Karpas-422 (cell line): ENCODE data around the gene MRE11. TPM values are rescaled to one million over a fixed set of nuclear protein-coding genes. Genes with fewer than 3 reads are reported as not detected.

Source experiments
- DNase-seq: peaks from one replicate; pipeline ENCODE4 v3.0.0-alpha.2; 2015
- H2AFZ ChIP-seq: fragments of 200-600 bp; sonication (generic); 2 replicates; pipeline ENCODE4 v1.6.1; 2014; ENCODE audit warnings: antibody characterized with exemption, low read length, mixed read lengths
- H3K27ac ChIP-seq: fragments of 200-600 bp; sonication (generic); 2 replicates; pipeline ENCODE4 v1.5.1; 2014; ENCODE audit warnings: mild to moderate bottlenecking, low read length, moderate library complexity
- H3K27me3 ChIP-seq: fragments of 200-600 bp; sonication (generic); 2 replicates; pipeline ENCODE4 v1.6.1; 2014; ENCODE audit warnings: low read length, mixed read lengths
- H3K36me3 ChIP-seq: fragments of 200-600 bp; sonication (generic); 2 replicates; pipeline ENCODE4 v1.6.1; 2014; ENCODE audit warnings: low read length, mixed read lengths; ENCODE audit not compliant: insufficient read depth
- H3K4me1 ChIP-seq: fragments of 200-600 bp; sonication (generic); 2 replicates; pipeline ENCODE4 v1.6.1; 2014; ENCODE audit warnings: mild to moderate bottlenecking, low read length, mixed read lengths
- H3K4me2 ChIP-seq: fragments of 200-600 bp; sonication (generic); 2 replicates; pipeline ENCODE4 v1.6.1; 2014; ENCODE audit warnings: low read length, low read depth, mild to moderate bottlenecking; ENCODE audit not compliant: poor library complexity, severe bottlenecking
- H3K4me3 ChIP-seq: fragments of 200-600 bp; sonication (generic); 2 replicates; pipeline ENCODE4 v1.5.1; 2014; ENCODE audit warnings: mild to moderate bottlenecking, antibody characterized with exemption, low read length, mixed read lengths
- H3K79me2 ChIP-seq: fragments of 200-600 bp; sonication (generic); 2 replicates; pipeline ENCODE4 v1.6.1; 2014; ENCODE audit warnings: mild to moderate bottlenecking, low read length, mixed read lengths
- H3K9ac ChIP-seq: fragments of 200-600 bp; sonication (generic); 2 replicates; pipeline ENCODE4 v1.6.0; 2014; ENCODE audit warnings: low read length
- H3K9me2 ChIP-seq: fragments of 200-600 bp; sonication (generic), shearing (Covaris generic); replicated peaks from 2 replicates; pipeline ENCODE4 v1.6.0; 2014; ENCODE audit warnings: mild to moderate bottlenecking, low read length, moderate library complexity; ENCODE audit not compliant: insufficient read depth
- H3K9me3 ChIP-seq: fragments of 300-700, 200-600 bp; sonication (generic); 2 replicates; pipeline ENCODE4 v1.6.1; 2014; ENCODE audit warnings: low read length, mixed read lengths
- H4K20me1 ChIP-seq: fragments of 200-600 bp; sonication (generic); 2 replicates; pipeline ENCODE4 v1.6.1; 2014; ENCODE audit warnings: mild to moderate bottlenecking, antibody characterized with exemption, low read length, low read depth; ENCODE audit not compliant: insufficient read depth
- total RNA-seq: library from RNA; depleted of rRNA; stranded (reverse); fragments of >200 nt; shearing (Covaris generic); gene quantifications from 2 replicates; pipeline ENCODE4 v1.2.3, GENCODE V29; 2014; ENCODE audit warnings: low replicate concordance

MRE11 gene
- total RNA-seq, 1 experiment from 2014 or later = 115 TPM

DNA sequence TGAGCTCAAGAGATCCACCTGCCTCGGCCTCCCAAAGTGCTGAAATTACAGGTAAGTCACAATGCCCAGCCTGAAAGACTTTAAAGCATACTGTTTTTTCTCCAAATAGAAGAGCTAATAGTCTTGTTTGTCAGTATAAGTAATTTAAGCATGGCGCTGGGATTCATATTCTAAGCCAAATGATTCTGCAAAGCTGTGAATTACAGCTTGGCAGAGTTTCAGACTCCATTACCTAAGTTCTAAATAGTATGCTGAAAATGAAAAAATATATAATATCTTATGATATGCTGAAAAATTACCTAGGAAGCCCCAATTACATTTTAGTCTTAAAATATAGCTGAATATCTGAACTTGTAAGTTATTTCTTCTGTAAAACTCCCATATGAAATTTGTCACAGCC lies 39.3 kb downstream of the MRE11 start:
- Histone ChIP-seq H3K79me2 (peaks cover 19% of the 10 kb centered on the region), H3K9me2 (no peaks in the 10 kb centered on the region), H3K36me3 (peaks cover 87% of the 10 kb centered on the region), H3K27me3 (no peaks in the 10 kb centered on the region), H2AFZ (no peak overlapping the region), H3K27ac (no peak overlapping the region), H3K9ac (no peak overlapping the region), H3K4me2 (no peak overlapping the region), H4K20me1 (no peaks in the 10 kb centered on the region), H3K4me1 (peaks cover 10% of the 10 kb centered on the region), H3K9me3 (0 out of 2 replicates have a peak, but pooled peaks cover 3% of the 10 kb centered on the region), H3K4me3 (no peak overlapping the region)
- no peak for DNase-seq

DNA sequence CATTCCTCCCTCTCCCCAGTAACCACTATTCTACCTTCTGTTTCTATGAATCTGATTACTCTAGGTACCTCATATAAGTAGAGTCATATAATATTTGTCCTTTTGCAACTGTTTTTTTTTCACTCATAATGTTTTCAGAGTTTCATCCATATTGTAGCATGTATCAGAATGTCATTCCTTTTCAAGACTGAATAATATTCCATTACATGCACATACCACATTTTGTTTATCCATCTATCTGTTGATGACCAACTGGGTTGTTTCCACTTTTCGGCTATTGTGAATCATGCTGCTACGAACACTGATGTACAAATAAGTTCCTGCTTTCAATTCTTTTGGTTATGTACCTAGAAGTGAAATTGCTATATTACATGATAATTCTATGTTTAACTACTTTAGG lies 40.7 kb downstream of the MRE11 start:
- no peak overlapping the region for H3K4me2 ChIP-seq
- peaks cover 16% of the 10 kb centered on the region; the same call in 1 of the 2 replicates for H3K79me2 ChIP-seq
- no peak for DNase-seq
- H3K9ac ChIP-seq = no peak overlapping the region
- no peak overlapping the region for H3K4me3 ChIP-seq
- H4K20me1 ChIP-seq = no peaks in the 10 kb centered on the region
- H3K36me3 ChIP-seq = peaks cover 82% of the 10 kb centered on the region
- H2AFZ ChIP-seq = no peak overlapping the region
- no peak overlapping the region for H3K27ac ChIP-seq
- no peaks in the 10 kb centered on the region for H3K27me3 ChIP-seq
- peaks cover 7% of the 10 kb centered on the region for H3K4me1 ChIP-seq
- H3K9me2 ChIP-seq = no peaks in the 10 kb centered on the region
- H3K9me3 ChIP-seq = 0 out of 2 replicates have a peak, but pooled peaks cover 3% of the 10 kb centered on the region

DNA sequence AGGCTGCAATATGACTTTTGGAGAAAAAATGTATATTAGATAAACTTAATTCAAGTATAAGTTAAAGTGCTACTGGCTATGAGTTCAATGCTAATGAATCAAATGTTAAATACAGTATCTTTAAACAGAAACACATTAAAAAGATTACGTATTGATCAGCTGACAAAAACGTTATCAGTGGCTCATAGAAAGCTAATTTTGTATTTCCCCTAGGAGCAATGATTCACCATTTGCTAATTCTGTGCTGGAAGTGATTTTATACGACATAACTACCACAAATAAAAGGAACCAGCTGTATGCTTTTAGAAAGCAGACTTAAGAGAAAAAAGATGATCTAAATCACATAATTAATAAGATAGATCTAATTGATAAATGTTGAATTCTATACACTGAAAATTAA lies 43.6 kb downstream of the MRE11 start:
- no peak for DNase-seq
- H3K4me1 ChIP-seq = peaks cover 7% of the 10 kb centered on the region
- no peak overlapping the region for H3K9ac ChIP-seq
- peaks cover 13% of the 10 kb centered on the region; the same call in 1 of the 2 replicates for H3K79me2 ChIP-seq
- no peaks in the 10 kb centered on the region for H4K20me1 ChIP-seq
- H3K4me2 ChIP-seq = no peak overlapping the region
- no peak overlapping the region for H2AFZ ChIP-seq
- no peaks in the 10 kb centered on the region for H3K27me3 ChIP-seq
- no peak overlapping the region for H3K4me3 ChIP-seq
- H3K9me2 ChIP-seq = no peaks in the 10 kb centered on the region
- H3K27ac ChIP-seq = no peak overlapping the region
- 0 out of 2 replicates have a peak, but pooled peaks cover 3% of the 10 kb centered on the region for H3K9me3 ChIP-seq
- peaks cover 71% of the 10 kb centered on the region for H3K36me3 ChIP-seq

DNA sequence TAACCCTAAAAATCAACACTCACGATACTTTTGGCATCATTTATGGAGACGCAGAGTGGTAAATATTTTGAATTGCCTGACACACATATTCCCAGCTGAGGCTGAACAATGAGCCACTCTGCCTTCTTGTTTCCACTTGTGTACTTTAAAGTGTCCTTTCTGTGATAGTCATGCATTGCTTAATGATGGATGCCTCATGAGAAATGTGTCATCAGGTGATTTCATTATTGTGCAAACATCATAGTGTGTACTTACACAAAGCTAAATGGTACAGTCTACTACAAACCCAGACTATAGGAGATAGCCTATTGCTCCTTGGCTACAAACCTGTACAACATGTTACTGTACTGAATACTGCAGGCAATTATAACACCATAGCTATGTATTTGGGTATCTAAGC lies 44.2 kb downstream of the MRE11 start:
- Histone ChIP-seq H4K20me1 (no peaks in the 10 kb centered on the region), H3K9ac (no peak overlapping the region), H3K9me2 (no peaks in the 10 kb centered on the region), H3K4me3 (no peak overlapping the region), H3K4me2 (no peak overlapping the region), H3K79me2 (peaks cover 13% of the 10 kb centered on the region; the same call in 1 of the 2 replicates), H3K4me1 (peaks cover 7% of the 10 kb centered on the region), H2AFZ (no peak overlapping the region), H3K36me3 (peaks cover 69% of the 10 kb centered on the region), H3K27me3 (no peaks in the 10 kb centered on the region), H3K9me3 (0 out of 2 replicates have a peak, but pooled peaks cover 3% of the 10 kb centered on the region), H3K27ac (no peak overlapping the region)
- no peak for DNase-seq

DNA sequence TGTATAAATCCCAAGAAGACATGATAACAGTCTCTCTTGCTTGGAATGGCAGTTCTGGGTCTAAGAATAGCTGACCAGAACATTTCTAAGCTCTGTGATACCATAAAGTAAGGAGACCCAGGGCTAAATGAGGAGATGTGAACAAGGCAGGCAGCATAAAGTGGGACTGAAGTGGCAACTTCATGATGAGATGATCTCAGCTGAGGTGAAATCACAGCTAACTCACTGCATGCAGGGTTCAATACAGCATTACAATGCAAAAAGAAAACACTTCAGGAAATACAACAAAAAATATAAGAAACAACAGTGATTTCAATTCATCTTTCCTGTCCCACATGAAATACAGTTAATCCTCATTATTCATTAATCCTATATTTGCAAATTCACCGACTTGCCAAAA lies 44.6 kb downstream of the MRE11 start:
- Histone ChIP-seq H2AFZ (no peak overlapping the region), H3K27ac (no peak overlapping the region), H3K36me3 (peaks cover 69% of the 10 kb centered on the region), H4K20me1 (no peaks in the 10 kb centered on the region), H3K9me3 (0 out of 2 replicates have a peak, but pooled peaks cover 3% of the 10 kb centered on the region), H3K9me2 (no peaks in the 10 kb centered on the region), H3K4me2 (no peak overlapping the region), H3K27me3 (no peaks in the 10 kb centered on the region), H3K9ac (no peak overlapping the region), H3K4me1 (peaks cover 7% of the 10 kb centered on the region), H3K4me3 (no peak overlapping the region), H3K79me2 (peaks cover 13% of the 10 kb centered on the region; the same call in 1 of the 2 replicates)
- DNase-seq = no peak

DNA sequence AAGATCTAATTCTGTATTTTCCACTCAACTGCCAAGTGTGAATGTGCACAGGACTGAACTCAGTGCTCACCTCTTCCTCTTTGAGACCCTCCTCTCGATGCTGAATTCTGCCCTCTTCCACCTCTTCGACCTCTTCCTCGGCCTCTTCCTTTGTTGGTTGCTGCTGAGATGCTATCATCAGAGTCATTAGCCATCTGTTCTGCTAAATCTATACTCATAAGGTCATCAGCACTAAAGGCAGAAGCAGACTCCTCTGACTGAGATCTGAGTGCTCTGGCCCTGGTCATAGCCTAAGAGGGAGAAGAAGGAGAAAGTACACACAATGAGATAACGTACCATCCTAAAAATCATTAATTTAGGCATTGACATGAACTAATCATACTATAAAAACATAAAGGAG lies 46.5 kb downstream of the MRE11 start:
- no peaks in the 10 kb centered on the region for H3K27me3 ChIP-seq
- no peak overlapping the region for H3K9ac ChIP-seq
- H3K9me3 ChIP-seq = no peaks in the 10 kb centered on the region
- peaks cover 67% of the 10 kb centered on the region for H3K36me3 ChIP-seq
- peaks cover 7% of the 10 kb centered on the region for H3K4me1 ChIP-seq
- no peak overlapping the region for H3K27ac ChIP-seq
- no peaks in the 10 kb centered on the region for H3K9me2 ChIP-seq
- no peaks in the 10 kb centered on the region for H4K20me1 ChIP-seq
- no peak overlapping the region for H2AFZ ChIP-seq
- no peak overlapping the region for H3K4me3 ChIP-seq
- DNase-seq = no peak
- H3K4me2 ChIP-seq = no peak overlapping the region
- H3K79me2 ChIP-seq = peaks cover 10% of the 10 kb centered on the region

DNA sequence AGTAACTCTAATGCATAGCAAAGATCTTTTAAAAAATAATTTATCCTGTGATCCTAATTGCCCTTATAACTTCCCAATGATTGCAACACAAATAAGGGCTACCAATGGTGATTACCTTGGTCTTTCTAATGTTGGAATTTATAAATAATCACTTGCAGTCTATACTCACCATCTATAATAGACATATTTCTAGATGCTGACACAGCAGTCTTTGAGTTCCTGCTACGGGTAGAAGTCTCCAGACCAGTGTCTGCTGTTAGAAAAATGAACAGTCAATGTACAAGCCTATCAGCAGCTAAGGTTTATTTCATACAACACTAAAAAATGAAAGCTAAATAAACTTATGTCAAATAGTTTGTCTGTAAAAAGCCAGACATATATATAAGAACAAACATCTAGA lies 48.0 kb downstream of the MRE11 start:
- H2AFZ ChIP-seq = no peak overlapping the region
- H3K27me3 ChIP-seq = no peaks in the 10 kb centered on the region
- H3K4me2 ChIP-seq = no peak overlapping the region
- H3K79me2 ChIP-seq = peaks cover 10% of the 10 kb centered on the region
- H3K9me2 ChIP-seq = no peaks in the 10 kb centered on the region
- no peak for DNase-seq
- H3K4me3 ChIP-seq = no peak overlapping the region
- no peak overlapping the region for H3K27ac ChIP-seq
- H3K9me3 ChIP-seq = no peaks in the 10 kb centered on the region
- no peak overlapping the region for H3K9ac ChIP-seq
- no peaks in the 10 kb centered on the region for H4K20me1 ChIP-seq
- peaks cover 6% of the 10 kb centered on the region for H3K4me1 ChIP-seq
- peaks cover 74% of the 10 kb centered on the region for H3K36me3 ChIP-seq

DNA sequence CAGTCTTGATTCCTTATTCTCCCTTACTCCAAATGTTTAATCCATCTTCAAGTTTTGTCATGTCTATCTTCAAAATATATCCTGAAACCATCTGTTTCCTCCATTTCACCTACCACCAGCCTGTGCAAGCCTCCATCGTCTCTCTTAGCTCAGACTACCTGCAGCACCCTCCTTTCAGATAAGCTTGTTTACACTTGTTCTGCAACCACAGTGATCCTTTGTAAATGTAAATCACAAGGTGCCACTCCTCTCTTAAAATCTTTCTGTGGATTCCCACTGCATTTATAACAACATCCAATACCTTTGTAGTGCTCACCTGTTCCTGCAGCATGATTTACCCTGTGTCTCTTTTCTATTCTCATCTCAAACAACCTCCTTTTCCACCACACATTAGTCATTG lies 60.6 kb downstream of the MRE11 start:
- Histone ChIP-seq H3K4me3 (no peak overlapping the region), H4K20me1 (no peaks in the 10 kb centered on the region), H3K27ac (no peak overlapping the region), H3K9me2 (no peaks in the 10 kb centered on the region), H3K79me2 (peaks cover 15% of the 10 kb centered on the region), H3K27me3 (no peaks in the 10 kb centered on the region), H3K4me2 (no peak overlapping the region), H2AFZ (no peak overlapping the region), H3K4me1 (no peaks in the 10 kb centered on the region), H3K36me3 (peaks cover 76% of the 10 kb centered on the region), H3K9me3 (no peaks in the 10 kb centered on the region), H3K9ac (no peak overlapping the region)
- DNase-seq = no peak

DNA sequence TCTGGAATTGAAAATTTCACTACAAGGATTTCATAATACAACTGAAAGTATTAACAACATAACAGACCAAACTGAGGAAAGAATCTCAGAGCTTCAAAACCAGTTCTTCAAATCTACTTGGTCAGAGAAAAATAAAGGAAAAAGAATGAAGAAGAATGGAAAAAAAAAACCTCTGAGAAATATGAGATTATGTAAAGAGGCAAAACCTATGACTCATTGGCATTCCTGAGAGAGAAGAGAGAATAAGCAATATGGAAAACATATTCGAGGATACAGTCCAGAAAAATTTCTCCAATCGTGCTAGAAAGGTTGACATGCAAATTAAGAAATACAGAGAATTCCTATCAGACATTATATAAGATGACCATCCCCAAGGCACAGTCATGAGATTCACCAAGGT lies 69.0 kb downstream of the MRE11 start:
- Histone ChIP-seq H3K79me2 (peaks cover 64% of the 10 kb centered on the region), H3K9me2 (no peaks in the 10 kb centered on the region), H3K27ac (no peak overlapping the region), H3K9me3 (no peaks in the 10 kb centered on the region), H3K4me1 (peaks cover 13% of the 10 kb centered on the region), H3K9ac (no peak overlapping the region), H4K20me1 (no peaks in the 10 kb centered on the region), H2AFZ (no peak overlapping the region), H3K4me3 (no peak overlapping the region), H3K4me2 (no peak overlapping the region), H3K36me3 (peaks cover 71% of the 10 kb centered on the region), H3K27me3 (no peaks in the 10 kb centered on the region)
- DNase-seq = no peak
